HEK293T (cell line): ENCODE data around the gene CDH12.

Experiments used
- FOXK2 ChIP-seq: fragments of 450-650 bp; IDR thresholded peaks from 2 replicates; pipeline ENCODE4 v1.6.1; 2016; ENCODE audit warnings: mild to moderate bottlenecking
- HDGF ChIP-seq: fragments of 450-650 bp; IDR thresholded peaks from 2 replicates; pipeline ENCODE4 v1.6.1; 2017; ENCODE audit warnings: antibody characterized with exemption, borderline replicate concordance

DNA sequence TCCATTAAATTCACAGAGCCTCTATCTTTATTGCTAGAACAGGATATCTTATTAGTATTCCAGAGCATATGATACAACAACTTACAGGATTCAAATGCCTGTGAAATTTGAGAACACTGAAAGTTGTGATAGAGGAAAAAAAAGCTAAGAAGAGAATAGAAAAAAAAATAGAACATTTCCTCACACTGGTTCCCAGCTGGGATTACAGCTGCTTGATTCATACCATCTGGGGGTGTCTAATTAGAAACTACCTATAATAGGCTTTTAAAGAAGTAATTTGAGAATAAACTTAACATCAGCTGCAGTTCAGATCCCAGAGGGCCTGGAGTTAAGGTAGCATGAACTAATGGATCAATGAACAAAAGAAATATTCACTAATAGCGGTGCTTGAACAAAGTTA, 922.0 kb downstream of the CDH12 start:
- no peak for TF ChIP-seq HDGF
- no peak for TF ChIP-seq FOXK2
